PFSK-1 (cell line): ENCODE data around the gene BCAS4.

Source experiments
- POLR2AphosphoS5 ChIP-seq: IDR thresholded peaks from 2 replicates; pipeline ENCODE4 v1.6.1; 2012; ENCODE audit warnings: low read depth, mild to moderate bottlenecking, control low read depth, low read length, moderate library complexity
- TAF1 ChIP-seq: IDR thresholded peaks from 2 replicates; pipeline ENCODE4 v1.6.1; 2012; ENCODE audit warnings: low read length, control low read depth, borderline replicate concordance; ENCODE audit not compliant: insufficient read depth
- TF ChIP-seq, protein P1 (sequence below), 2 experiments: IDR thresholded peaks; 2 replicates each; pipeline versions ENCODE4 v1.6.1 to v1.8.0; 2011 to 2012; ENCODE audit warnings: low read depth in 2 of 2, low read length in 2 of 2, control low read depth in 1 of 2, inconsistent platforms in 1 of 2, mild to moderate bottlenecking in 1 of 2, moderate library complexity in 1 of 2; ENCODE audit not compliant: insufficient read depth in 1 of 2

DNA sequence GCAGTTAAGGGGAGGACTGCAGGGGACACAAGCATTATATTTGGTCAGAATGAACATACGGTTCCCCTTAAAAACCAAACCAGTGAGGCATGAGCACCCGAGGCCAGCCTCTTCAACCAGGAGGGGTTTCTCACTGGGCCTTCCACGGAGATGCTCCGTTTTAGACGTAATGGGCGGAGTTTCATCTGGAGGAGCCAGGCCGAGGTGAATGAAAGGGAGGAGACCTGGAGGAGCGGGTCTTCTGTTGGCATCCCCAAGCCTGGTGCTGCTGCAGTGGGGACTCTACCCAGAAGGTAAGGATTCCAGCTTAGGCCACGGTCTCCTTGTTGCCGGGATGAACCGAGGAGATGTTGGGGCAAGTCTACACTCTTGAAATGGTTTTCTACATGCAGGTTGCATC, 89.0 kb downstream of the BCAS4 start:
- no peak for TF ChIP-seq POLR2AphosphoS5
- TF ChIP-seq, protein P1, sequence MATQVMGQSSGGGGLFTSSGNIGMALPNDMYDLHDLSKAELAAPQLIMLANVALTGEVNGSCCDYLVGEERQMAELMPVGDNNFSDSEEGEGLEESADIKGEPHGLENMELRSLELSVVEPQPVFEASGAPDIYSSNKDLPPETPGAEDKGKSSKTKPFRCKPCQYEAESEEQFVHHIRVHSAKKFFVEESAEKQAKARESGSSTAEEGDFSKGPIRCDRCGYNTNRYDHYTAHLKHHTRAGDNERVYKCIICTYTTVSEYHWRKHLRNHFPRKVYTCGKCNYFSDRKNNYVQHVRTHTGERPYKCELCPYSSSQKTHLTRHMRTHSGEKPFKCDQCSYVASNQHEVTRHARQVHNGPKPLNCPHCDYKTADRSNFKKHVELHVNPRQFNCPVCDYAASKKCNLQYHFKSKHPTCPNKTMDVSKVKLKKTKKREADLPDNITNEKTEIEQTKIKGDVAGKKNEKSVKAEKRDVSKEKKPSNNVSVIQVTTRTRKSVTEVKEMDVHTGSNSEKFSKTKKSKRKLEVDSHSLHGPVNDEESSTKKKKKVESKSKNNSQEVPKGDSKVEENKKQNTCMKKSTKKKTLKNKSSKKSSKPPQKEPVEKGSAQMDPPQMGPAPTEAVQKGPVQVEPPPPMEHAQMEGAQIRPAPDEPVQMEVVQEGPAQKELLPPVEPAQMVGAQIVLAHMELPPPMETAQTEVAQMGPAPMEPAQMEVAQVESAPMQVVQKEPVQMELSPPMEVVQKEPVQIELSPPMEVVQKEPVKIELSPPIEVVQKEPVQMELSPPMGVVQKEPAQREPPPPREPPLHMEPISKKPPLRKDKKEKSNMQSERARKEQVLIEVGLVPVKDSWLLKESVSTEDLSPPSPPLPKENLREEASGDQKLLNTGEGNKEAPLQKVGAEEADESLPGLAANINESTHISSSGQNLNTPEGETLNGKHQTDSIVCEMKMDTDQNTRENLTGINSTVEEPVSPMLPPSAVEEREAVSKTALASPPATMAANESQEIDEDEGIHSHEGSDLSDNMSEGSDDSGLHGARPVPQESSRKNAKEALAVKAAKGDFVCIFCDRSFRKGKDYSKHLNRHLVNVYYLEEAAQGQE (IDR thresholded peaks at IDR 0.05; ENCODE audit: insufficient read depth in 1 of 2, low read depth in 2 of 2, low read length in 2 of 2), result no peak
- TF ChIP-seq TAF1, result no peak
